ENCODE measurements around the gene NAA11.
A peak's percentile ranks its signal among the peaks of the same experiment; 100 is the strongest.

The NAA11 gene

GRCh38 chr4:79334341-79334740, 8.5 kb upstream of the NAA11 start:
- no peak for TF ChIP-seq POLR2A (IDR thresholded peaks at IDR 0.05; ENCODE audit: low read length)
- TF ChIP-seq GATA1 (IDR thresholded peaks at IDR 0.05; ENCODE audit: low read depth, low read length), result no peak
- no peak for DNase-seq

- DNase-seq, result peak; percentile 23 to 48
- TF ChIP-seq GATA1 (IDR thresholded peaks at IDR 0.05; ENCODE audit: low read depth, low read length) (no peak), POLR2A (IDR thresholded peaks at IDR 0.05; ENCODE audit: low read length) (no peak)
Observed at GRCh38 chr4:79331126-79331876, 5.4 kb upstream of the NAA11 start.

GRCh38 chr4:79330720-79331119, 4.9 kb upstream of the NAA11 start:
- no peak for TF ChIP-seq GATA1 (IDR thresholded peaks at IDR 0.05; ENCODE audit: low read depth, low read length)
- no peak for TF ChIP-seq POLR2A (IDR thresholded peaks at IDR 0.05; ENCODE audit: low read length)
- DNase-seq, result no peak

- DNase-seq, result no peak
- TF ChIP-seq POLR2A (IDR thresholded peaks at IDR 0.05; ENCODE audit: low read length), result no peak
- TF ChIP-seq GATA1 (IDR thresholded peaks at IDR 0.05; ENCODE audit: low read depth, low read length), result no peak
Observed at GRCh38 chr4:79325436-79325835, 425 bp downstream of the NAA11 start.

- no peak for DNase-seq
- TF ChIP-seq POLR2A (IDR thresholded peaks at IDR 0.05; ENCODE audit: low read length), result no peak
- TF ChIP-seq GATA1 (IDR thresholded peaks at IDR 0.05; ENCODE audit: low read depth, low read length), result no peak
Observed at GRCh38 chr4:79319975-79320374, 5.9 kb downstream of the NAA11 start.

- DNase-seq, result no peak
- TF ChIP-seq GATA1 (IDR thresholded peaks at IDR 0.05; ENCODE audit: low read depth, low read length) (no peak), POLR2A (IDR thresholded peaks at IDR 0.05; ENCODE audit: low read length) (no peak)
Observed at GRCh38 chr4:79317711-79318110, 8.2 kb downstream of the NAA11 start.

- TF ChIP-seq POLR2A (IDR thresholded peaks at IDR 0.05; ENCODE audit: low read length) (no peak), GATA1 (IDR thresholded peaks at IDR 0.05; ENCODE audit: low read depth, low read length) (no peak)
- no peak for DNase-seq
Observed at GRCh38 chr4:79315891-79316290, 10.0 kb downstream of the NAA11 start.

- no peak for DNase-seq
- TF ChIP-seq GATA1 (IDR thresholded peaks at IDR 0.05; ENCODE audit: low read depth, low read length) (no peak), POLR2A (IDR thresholded peaks at IDR 0.05; ENCODE audit: low read length) (no peak)
Observed at GRCh38 chr4:79311279-79311678, 14.6 kb downstream of the NAA11 start.

- no peak for TF ChIP-seq POLR2A (IDR thresholded peaks at IDR 0.05; ENCODE audit: low read length)
- no peak for TF ChIP-seq GATA1 (IDR thresholded peaks at IDR 0.05; ENCODE audit: low read depth, low read length)
- no peak for DNase-seq
Observed at GRCh38 chr4:79308971-79309370, 16.9 kb downstream of the NAA11 start.

GRCh38 chr4:79308137-79308536, 17.7 kb downstream of the NAA11 start:
- DNase-seq, result no peak
- TF ChIP-seq GATA1 (IDR thresholded peaks at IDR 0.05; ENCODE audit: low read depth, low read length) (no peak), POLR2A (IDR thresholded peaks at IDR 0.05; ENCODE audit: low read length) (no peak)

GRCh38 chr4:79306795-79307194, 19.1 kb downstream of the NAA11 start:
- no peak for DNase-seq
- no peak for TF ChIP-seq POLR2A (IDR thresholded peaks at IDR 0.05; ENCODE audit: low read length)
- TF ChIP-seq GATA1 (IDR thresholded peaks at IDR 0.05; ENCODE audit: low read depth, low read length), result no peak

- no peak for TF ChIP-seq GATA1 (IDR thresholded peaks at IDR 0.05; ENCODE audit: low read depth, low read length)
- TF ChIP-seq POLR2A (IDR thresholded peaks at IDR 0.05; ENCODE audit: low read length), result no peak
- no peak for DNase-seq
Observed at GRCh38 chr4:79300280-79300679, 25.6 kb downstream of the NAA11 start.

GRCh38 chr4:79298484-79298883, 27.4 kb downstream of the NAA11 start:
- DNase-seq, result no peak
- TF ChIP-seq POLR2A (IDR thresholded peaks at IDR 0.05; ENCODE audit: low read length), result no peak
- TF ChIP-seq GATA1 (IDR thresholded peaks at IDR 0.05; ENCODE audit: low read depth, low read length), result no peak

GRCh38 chr4:79298027-79298426, 27.8 kb downstream of the NAA11 start:
- TF ChIP-seq GATA1 (IDR thresholded peaks at IDR 0.05; ENCODE audit: low read depth, low read length) (no peak), POLR2A (IDR thresholded peaks at IDR 0.05; ENCODE audit: low read length) (no peak)
- peak in 1 of 2 experiments; percentile 6 for DNase-seq

GRCh38 chr4:79297479-79297878, 28.4 kb downstream of the NAA11 start:
- TF ChIP-seq GATA1 (IDR thresholded peaks at IDR 0.05; ENCODE audit: low read depth, low read length) (no peak), POLR2A (IDR thresholded peaks at IDR 0.05; ENCODE audit: low read length) (no peak)
- no peak for DNase-seq

Data from erythroblast (primary cell).